HEK293T (cell line): ENCODE results near the gene ENKD1.

Experiments used
- ARNT ChIP-seq: fragments of 450-650 bp; IDR thresholded peaks from 2 replicates; pipeline ENCODE4 v1.6.1; 2017; ENCODE audit warnings: mild to moderate bottlenecking
- ELF4 ChIP-seq: fragments of 450-650 bp; IDR thresholded peaks from 2 replicates; pipeline ENCODE4 v1.6.1; 2017; ENCODE audit warnings: antibody characterized with exemption
- FOXA1 ChIP-seq: fragments of 450-650 bp; IDR thresholded peaks from 2 replicates; pipeline ENCODE4 v1.6.1; 2016; ENCODE audit warnings: mild to moderate bottlenecking
- HDGF ChIP-seq: fragments of 450-650 bp; IDR thresholded peaks from 2 replicates; pipeline ENCODE4 v1.6.1; 2017; ENCODE audit warnings: antibody characterized with exemption, borderline replicate concordance
- SP1 ChIP-seq: fragments of 450-650 bp; IDR thresholded peaks from 2 replicates; pipeline ENCODE4 v1.6.1; 2017
- SUZ12 ChIP-seq: fragments of 450-650 bp; IDR thresholded peaks from 2 replicates; pipeline ENCODE4 v1.6.1; 2016; ENCODE audit warnings: mild to moderate bottlenecking
- TARDBP ChIP-seq: fragments of 450-650 bp; IDR thresholded peaks from 2 replicates; pipeline ENCODE4 v1.6.1; 2016
- ZNF384 ChIP-seq: fragments of 450-650 bp; IDR thresholded peaks from 2 replicates; pipeline ENCODE4 v1.6.1; 2016
- TF ChIP-seq, protein P1 (sequence below): fragments of 450-650 bp; IDR thresholded peaks from 2 replicates; pipeline ENCODE4 v1.6.1; 2016

DNA sequence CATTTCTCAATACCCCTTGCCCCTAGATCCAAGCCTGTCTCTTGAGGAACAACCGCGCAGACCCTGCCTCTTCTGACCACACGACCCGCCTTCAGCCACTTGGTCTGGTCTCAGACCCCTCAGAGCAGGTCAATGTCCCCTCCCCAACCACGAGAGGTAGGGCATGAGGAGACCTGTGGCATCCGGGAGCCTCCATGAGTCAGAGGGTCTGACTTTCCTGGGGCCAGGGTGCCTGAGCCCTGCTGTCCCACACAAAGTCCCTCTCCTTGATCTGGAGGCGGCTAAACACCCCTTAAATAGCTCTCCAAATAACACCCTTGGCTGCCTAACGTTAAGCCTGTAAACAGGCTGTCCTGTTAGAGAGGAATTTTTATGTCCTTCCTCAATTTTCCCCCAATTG is 16.5 kb downstream of the ENKD1 start:
- TF ChIP-seq ZNF384 (no peak), FOXA1 (no peak), TARDBP (no peak), SUZ12 (no peak), ARNT (no peak), SP1 (no peak), ELF4 (no peak), HDGF (no peak)
- TF ChIP-seq, protein P1, sequence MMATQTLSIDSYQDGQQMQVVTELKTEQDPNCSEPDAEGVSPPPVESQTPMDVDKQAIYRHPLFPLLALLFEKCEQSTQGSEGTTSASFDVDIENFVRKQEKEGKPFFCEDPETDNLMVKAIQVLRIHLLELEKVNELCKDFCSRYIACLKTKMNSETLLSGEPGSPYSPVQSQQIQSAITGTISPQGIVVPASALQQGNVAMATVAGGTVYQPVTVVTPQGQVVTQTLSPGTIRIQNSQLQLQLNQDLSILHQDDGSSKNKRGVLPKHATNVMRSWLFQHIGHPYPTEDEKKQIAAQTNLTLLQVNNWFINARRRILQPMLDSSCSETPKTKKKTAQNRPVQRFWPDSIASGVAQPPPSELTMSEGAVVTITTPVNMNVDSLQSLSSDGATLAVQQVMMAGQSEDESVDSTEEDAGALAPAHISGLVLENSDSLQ = no peak
